Naive B cell (primary cell): ENCODE measurements around the gene SULF2. TPM values are rescaled to one million over a fixed set of nuclear protein-coding genes. Genes with fewer than 3 reads are reported as not detected.
A peak's percentile ranks its signal among the peaks of the same experiment; 100 is the strongest.

Experiments
- ATAC-seq, 2 donors: fragments of 150-1000 bp; cut with Tn5 transposase; 2 replicates each; pipeline ENCODE4 v1.10.0; 2021; ENCODE audit warnings: low read depth in 2 of 2, mild to moderate bottlenecking in 2 of 2, moderate library complexity in 2 of 2
- DNase-seq: peaks from one replicate; pipeline ENCODE4 v3.0.0; 2022
- H3K27ac Mint-ChIP-seq, 6 donors: one replicate each; pipeline ENCODE4 v1.8.0; 2020 to 2022; ENCODE audit warnings: mild to moderate bottlenecking in 6 of 6, mixed read lengths in 6 of 6, moderate library complexity in 5 of 6, inconsistent platforms in 2 of 6
- H3K27me3 Mint-ChIP-seq, 3 donors: one replicate each; pipeline ENCODE4 v1.8.0; 2021 to 2022; ENCODE audit warnings: mixed read lengths in 3 of 3, mild to moderate bottlenecking in 1 of 3
- H3K36me3 Mint-ChIP-seq, 2 donors: one replicate each; pipeline ENCODE4 v1.8.0; 2020 to 2022; ENCODE audit warnings: mixed read lengths in 2 of 2, inconsistent platforms in 1 of 2, mild to moderate bottlenecking in 1 of 2
- H3K4me1 Mint-ChIP-seq, 3 donors: one replicate each; pipeline ENCODE4 v1.8.0; 2020 to 2022; ENCODE audit warnings: mixed read lengths in 3 of 3, inconsistent platforms in 1 of 3, mild to moderate bottlenecking in 1 of 3, moderate library complexity in 1 of 3
- H3K4me3 Mint-ChIP-seq, 8 donors: one replicate each; pipeline ENCODE4 v1.8.0; 2020 to 2022; ENCODE audit warnings: mild to moderate bottlenecking in 8 of 8, mixed read lengths in 8 of 8, moderate library complexity in 8 of 8, inconsistent platforms in 2 of 8
- H3K9me3 Mint-ChIP-seq, 7 donors: one replicate each; pipeline ENCODE4 v1.8.0; 2020 to 2022; ENCODE audit warnings: mixed read lengths in 7 of 7, mild to moderate bottlenecking in 5 of 7, inconsistent platforms in 2 of 7, moderate library complexity in 1 of 7
- polyA plus RNA-seq, 6 donors: library from polyadenylated mRNA; unstranded; fragments of 300-500 nt; fragmentation: Illumina TruSeq; gene quantifications; one replicate each; pipeline ENCODE4 v1.2.3, GENCODE V29; 2021; ENCODE audit warnings: low read depth in 6 of 6

SULF2 gene
- polyA plus RNA-seq, 6 donors from 2014 or later, result 1.2 to 3.2 (median 2.6) TPM; not detected in 1

GRCh38 chr20:47652794-47653193 lies 132.5 kb downstream of the SULF2 start:
- H3K4me3 Mint-ChIP-seq, result no peak overlapping the region
- H3K27ac Mint-ChIP-seq, result no peak overlapping the region
- ATAC-seq (no peak), DNase-seq (no peak)
- H3K36me3 Mint-ChIP-seq, result peaks cover 0 to 30% of the 10 kb centered on the region in 2 donors
- H3K27me3 Mint-ChIP-seq, result no peaks in the 10 kb centered on the region
- no peaks in the 10 kb centered on the region for H3K9me3 Mint-ChIP-seq
- peaks cover 0 to 8% (median 0%) of the 10 kb centered on the region in 3 donors for H3K4me1 Mint-ChIP-seq

DNA sequence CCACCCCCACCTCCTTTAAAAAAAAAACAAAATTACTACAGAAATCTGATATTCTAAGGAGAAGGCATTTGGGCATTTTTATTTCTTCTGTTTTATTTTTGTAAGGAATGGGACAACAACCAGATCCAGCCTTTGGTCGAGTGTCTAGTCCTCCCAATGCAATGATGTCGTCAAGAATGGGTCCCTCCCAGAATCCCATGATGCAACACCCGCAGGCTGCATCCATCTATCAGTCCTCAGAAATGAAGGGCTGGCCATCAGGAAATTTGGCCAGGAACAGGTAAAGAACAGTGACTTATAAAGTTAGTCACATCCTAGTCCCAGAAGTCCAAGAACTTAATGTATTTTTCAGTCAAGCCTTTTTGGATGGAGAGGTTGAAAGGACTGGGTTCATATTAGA lies 133.0 kb downstream of the SULF2 start:
- no peak for DNase-seq
- no peak overlapping the region for H3K4me3 Mint-ChIP-seq
- peaks cover 0 to 28% of the 10 kb centered on the region in 2 donors for H3K36me3 Mint-ChIP-seq
- H3K27me3 Mint-ChIP-seq, result no peaks in the 10 kb centered on the region
- H3K9me3 Mint-ChIP-seq, result no peaks in the 10 kb centered on the region
- peaks cover 0 to 8% (median 0%) of the 10 kb centered on the region in 3 donors for H3K4me1 Mint-ChIP-seq
- peak overlapping the region in 2 of 6 donors; percentile 47 to 86 for H3K27ac Mint-ChIP-seq
- ATAC-seq, result no peak

DNA sequence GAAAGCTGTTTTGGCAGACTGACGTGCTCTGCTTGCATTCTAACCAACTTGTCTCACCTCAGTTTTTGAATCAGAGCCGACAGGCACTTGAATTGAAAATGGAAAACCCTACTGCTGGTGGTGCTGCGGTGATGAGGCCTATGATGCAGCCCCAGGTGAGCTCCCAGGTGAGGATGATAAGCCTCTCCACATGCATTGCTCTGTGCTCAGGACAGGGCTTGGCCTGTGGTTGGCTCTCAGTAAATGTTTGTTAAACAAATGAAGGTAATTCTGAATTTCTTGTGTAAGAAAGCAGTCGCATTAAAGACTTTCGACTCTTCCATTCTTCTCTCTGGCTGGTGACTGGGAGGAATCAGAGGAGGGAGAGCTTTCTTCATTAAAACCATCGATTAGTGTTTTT lies 136.3 kb downstream of the SULF2 start:
- Mint-ChIP-seq H3K36me3 (peaks cover 23% of the 10 kb centered on the region in 2 donors), H3K27ac (peak overlapping the region in 1 of 6 donors; percentile 41), H3K4me1 (peaks cover 0 to 12% (median 0%) of the 10 kb centered on the region in 3 donors), H3K4me3 (no peak overlapping the region), H3K27me3 (no peaks in the 10 kb centered on the region), H3K9me3 (no peaks in the 10 kb centered on the region)
- no peak for DNase-seq
- no peak for ATAC-seq

GRCh38 chr20:47647994-47648393 lies 137.3 kb downstream of the SULF2 start:
- ATAC-seq, result no peak
- Mint-ChIP-seq H3K27ac (peak overlapping the region in 1 of 6 donors; percentile 7), H3K36me3 (peaks cover 28 to 32% of the 10 kb centered on the region in 2 donors), H3K4me1 (peaks cover 0 to 15% (median 5%) of the 10 kb centered on the region in 3 donors), H3K4me3 (no peak overlapping the region), H3K27me3 (no peaks in the 10 kb centered on the region), H3K9me3 (no peaks in the 10 kb centered on the region)
- no peak for DNase-seq

- Mint-ChIP-seq H3K9me3 (no peaks in the 10 kb centered on the region), H3K36me3 (peaks cover 23 to 37% of the 10 kb centered on the region in 2 donors), H3K4me3 (peak overlapping the region in 1 of 8 donors; percentile 51), H3K27ac (peak overlapping the region in 2 of 6 donors; percentile 11 to 24), H3K27me3 (no peaks in the 10 kb centered on the region), H3K4me1 (peaks cover 0 to 15% (median 5%) of the 10 kb centered on the region in 3 donors)
- DNase-seq (no peak), ATAC-seq (no peak)
These were observed 139.6 kb downstream of the SULF2 start for GRCh38 chr20:47645632-47646031.

GRCh38 chr20:47642624-47643023 lies 142.7 kb downstream of the SULF2 start:
- ATAC-seq (no peak), DNase-seq (no peak)
- Mint-ChIP-seq H3K4me1 (peaks cover 0 to 15% (median 5%) of the 10 kb centered on the region in 3 donors), H3K27me3 (no peaks in the 10 kb centered on the region), H3K36me3 (peaks cover 27 to 49% of the 10 kb centered on the region in 2 donors), H3K27ac (peak overlapping the region in 1 of 6 donors; percentile 20), H3K4me3 (no peak overlapping the region), H3K9me3 (no peaks in the 10 kb centered on the region)

GRCh38 chr20:47642118-47642517 lies 143.2 kb downstream of the SULF2 start:
- no peak for DNase-seq
- Mint-ChIP-seq H3K27me3 (no peaks in the 10 kb centered on the region), H3K9me3 (no peaks in the 10 kb centered on the region), H3K4me3 (no peak overlapping the region), H3K4me1 (peaks cover 0 to 15% (median 5%) of the 10 kb centered on the region in 3 donors), H3K27ac (peak overlapping the region in 2 of 6 donors; percentile 24 to 38), H3K36me3 (peaks cover 30 to 54% of the 10 kb centered on the region in 2 donors)
- no peak for ATAC-seq

DNA sequence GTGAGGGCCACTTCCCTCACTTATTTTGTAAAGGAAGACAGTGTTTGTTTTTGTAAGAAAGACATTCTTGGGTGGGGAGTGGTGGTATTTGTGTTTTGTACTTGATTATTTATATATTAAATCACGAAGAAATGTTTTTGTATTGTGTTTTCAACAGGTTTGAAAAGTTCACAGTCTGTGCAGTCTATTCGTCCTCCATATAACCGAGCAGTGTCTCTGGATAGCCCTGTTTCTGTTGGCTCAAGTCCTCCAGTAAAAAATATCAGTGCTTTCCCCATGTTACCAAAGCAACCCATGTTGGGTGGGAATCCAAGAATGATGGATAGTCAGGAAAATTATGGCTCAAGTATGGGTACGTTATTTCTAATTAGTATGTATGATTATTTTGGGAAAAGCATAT lies 146.4 kb downstream of the SULF2 start:
- Mint-ChIP-seq H3K9me3 (no peaks in the 10 kb centered on the region), H3K27ac (peak overlapping the region in 1 of 6 donors; percentile 20), H3K36me3 (peaks cover 32 to 52% of the 10 kb centered on the region in 2 donors), H3K4me1 (peaks cover 0 to 5% (median 4%) of the 10 kb centered on the region in 3 donors), H3K4me3 (no peak overlapping the region), H3K27me3 (no peaks in the 10 kb centered on the region)
- DNase-seq, result no peak
- ATAC-seq, result no peak

DNA sequence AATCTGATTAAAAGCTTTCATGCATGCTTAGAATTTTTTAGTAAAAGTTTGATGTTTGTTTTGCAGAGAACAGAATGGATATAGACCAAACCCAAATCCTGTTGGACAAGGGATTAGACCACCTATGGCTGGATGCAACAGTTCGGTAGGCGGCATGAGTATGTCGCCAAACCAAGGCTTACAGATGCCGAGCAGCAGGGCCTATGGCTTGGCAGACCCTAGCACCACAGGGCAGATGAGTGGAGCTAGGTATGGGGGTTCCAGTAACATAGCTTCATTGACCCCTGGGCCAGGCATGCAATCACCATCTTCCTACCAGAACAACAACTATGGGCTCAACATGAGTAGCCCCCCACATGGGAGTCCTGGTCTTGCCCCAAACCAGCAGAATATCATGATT lies 150.0 kb downstream of the SULF2 start:
- Mint-ChIP-seq H3K4me3 (peak overlapping the region in 1 of 8 donors; percentile 37), H3K9me3 (no peaks in the 10 kb centered on the region), H3K36me3 (peaks cover 36 to 42% of the 10 kb centered on the region in 2 donors), H3K4me1 (peaks cover 0 to 4% (median 0%) of the 10 kb centered on the region in 3 donors), H3K27ac (peak overlapping the region in 2 of 6 donors; percentile 54 to 60), H3K27me3 (no peaks in the 10 kb centered on the region)
- ATAC-seq (no peak), DNase-seq (no peak)

GRCh38 chr20:47631078-47631477 lies 154.2 kb downstream of the SULF2 start:
- peaks cover 23 to 32% of the 10 kb centered on the region in 2 donors for H3K36me3 Mint-ChIP-seq
- no peak for ATAC-seq
- H3K27me3 Mint-ChIP-seq, result no peaks in the 10 kb centered on the region

GRCh38 chr20:47629907-47630306 lies 155.4 kb downstream of the SULF2 start:
- H3K9me3 Mint-ChIP-seq, result no peaks in the 10 kb centered on the region

More at GRCh38 chr20:47631078-47631477, 154.2 kb downstream of the SULF2 start:
- Mint-ChIP-seq H3K4me1 (peaks cover 0 to 4% (median 0%) of the 10 kb centered on the region in 3 donors), H3K4me3 (no peak overlapping the region), H3K27ac (peak overlapping the region in 1 of 6 donors; percentile 66), H3K9me3 (no peaks in the 10 kb centered on the region)
- no peak for DNase-seq

DNA sequence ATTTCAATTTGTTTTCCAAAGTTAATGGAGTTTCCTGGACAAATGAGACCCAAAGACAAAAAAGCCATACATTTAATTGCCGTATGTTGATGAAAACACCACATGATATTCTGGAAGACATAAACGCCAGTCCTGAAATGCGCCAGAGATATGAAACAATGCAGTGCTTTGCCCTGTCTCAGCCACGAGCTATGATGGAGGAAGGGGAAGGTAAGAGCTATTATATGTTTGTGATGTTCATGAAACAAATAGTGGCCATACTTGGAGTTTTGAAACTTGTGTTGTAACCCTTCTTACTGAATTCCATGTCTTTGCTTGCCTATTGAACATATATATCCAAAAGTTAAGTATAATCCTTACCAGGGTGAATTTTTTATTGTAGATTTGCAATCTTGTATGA lies 157.7 kb downstream of the SULF2 start:
- peaks cover 10 to 22% of the 10 kb centered on the region in 2 donors for H3K36me3 Mint-ChIP-seq
- no peak overlapping the region for H3K4me3 Mint-ChIP-seq
- no peak for DNase-seq
- peaks cover 1 to 7% (median 2%) of the 10 kb centered on the region in 3 donors for H3K4me1 Mint-ChIP-seq
- no peaks in the 10 kb centered on the region for H3K27me3 Mint-ChIP-seq
- H3K9me3 Mint-ChIP-seq, result no peaks in the 10 kb centered on the region
- ATAC-seq, result no peak
- peak overlapping the region in 1 of 6 donors; percentile 51 for H3K27ac Mint-ChIP-seq

More at GRCh38 chr20:47629907-47630306, 155.4 kb downstream of the SULF2 start:
- Mint-ChIP-seq H3K27me3 (no peaks in the 10 kb centered on the region), H3K36me3 (peaks cover 18 to 34% of the 10 kb centered on the region in 2 donors), H3K4me3 (no peak overlapping the region), H3K27ac (no peak overlapping the region), H3K4me1 (peaks cover 0 to 4% (median 0%) of the 10 kb centered on the region in 3 donors)
- DNase-seq, result no peak
- ATAC-seq, result no peak

GRCh38 chr20:47623206-47623605 lies 162.1 kb downstream of the SULF2 start:
- Mint-ChIP-seq H3K36me3 (peaks cover 15 to 18% of the 10 kb centered on the region in 2 donors), H3K9me3 (no peaks in the 10 kb centered on the region), H3K4me3 (no peak overlapping the region), H3K27ac (peak overlapping the region in 1 of 6 donors; percentile 66), H3K27me3 (no peaks in the 10 kb centered on the region), H3K4me1 (peaks cover 13 to 17% (median 15%) of the 10 kb centered on the region in 3 donors)
- no peak for DNase-seq
- ATAC-seq, result no peak

DNA sequence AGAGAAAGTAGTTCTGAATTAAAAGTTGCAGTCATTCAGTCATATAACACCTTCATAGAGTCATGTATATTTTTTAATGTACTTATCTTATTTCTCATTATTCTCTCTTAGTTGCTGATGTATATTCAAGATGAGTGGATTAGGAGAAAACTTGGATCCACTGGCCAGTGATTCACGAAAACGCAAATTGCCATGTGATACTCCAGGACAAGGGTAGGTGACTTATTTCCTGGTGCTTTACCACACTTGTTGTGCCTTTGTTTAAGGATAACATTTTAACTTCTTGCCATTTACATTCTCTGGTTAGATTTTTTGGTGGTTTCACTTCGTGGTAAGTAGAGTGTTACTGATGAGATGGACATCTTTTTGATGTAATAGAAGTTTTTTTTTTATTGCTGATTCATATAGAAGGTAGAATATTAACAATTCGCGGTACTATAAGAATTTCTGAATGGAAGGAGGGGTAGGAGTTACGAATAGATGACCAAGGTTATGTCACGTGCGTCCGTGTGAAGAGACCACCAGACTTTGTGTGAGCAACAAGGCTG lies 163.1 kb downstream of the SULF2 start:
- no peak for DNase-seq
- no peak for ATAC-seq
- Mint-ChIP-seq H3K4me3 (no peak overlapping the region), H3K36me3 (peaks cover 9 to 11% of the 10 kb centered on the region in 2 donors), H3K9me3 (no peaks in the 10 kb centered on the region), H3K27me3 (no peaks in the 10 kb centered on the region), H3K27ac (peak overlapping the region in 3 of 6 donors; percentile 64 to 83 (median 74)), H3K4me1 (peaks cover 16 to 25% (median 22%) of the 10 kb centered on the region in 3 donors)
